Keratinocyte (primary cell): Measurements from ENCODE around the gene AMY2A. TPM values are rescaled to one million over a fixed set of nuclear protein-coding genes. Genes with fewer than 3 reads are reported as not detected.
"Not testable (repeated sequence)": the region's sequence is repeated elsewhere in the genome, so short reads cannot be mapped to it uniquely, and the experiment has no call there.

Experiments
- DNase-seq: peaks from one replicate; pipeline ENCODE4 v3.0.0-alpha.2; 2011; ENCODE audit warnings: low read depth, missing footprints, low spot score
- FAIRE-seq: peaks from 2 replicates; lab custom pipeline; 2011; peaks lifted over from hg19 to GRCh38; lab: Jason Lieb, UNC
- H2AFZ ChIP-seq: 2 replicates; pipeline ENCODE4 v1.6.0; 2012; ENCODE audit warnings: low read length, control low read depth, inconsistent platforms; ENCODE audit not compliant: control insufficient read depth
- H3K27ac ChIP-seq: 2 replicates; pipeline ENCODE4 v1.5.1; 2011; ENCODE audit warnings: low read length; ENCODE audit not compliant: control insufficient read depth, insufficient read depth
- H3K27me3 ChIP-seq: 3 replicates; pipeline ENCODE4 v1.6.0; 2011; ENCODE audit warnings: low read length; ENCODE audit not compliant: control insufficient read depth, insufficient read depth; ENCODE audit errors: extremely low read depth
- H3K36me3 ChIP-seq, 2 experiments: 2 replicates in 1 of 2; 3 replicates in 1 of 2; pipeline ENCODE4 v1.5.1; 2011; ENCODE audit warnings: low read length in 2 of 2, mild to moderate bottlenecking in 1 of 2; ENCODE audit not compliant: control insufficient read depth in 2 of 2, insufficient read depth in 2 of 2; ENCODE audit errors: extremely low read depth in 1 of 2
- H3K4me1 ChIP-seq: 3 replicates; pipeline ENCODE4 v1.5.1; 2011; ENCODE audit warnings: low read length; ENCODE audit not compliant: control insufficient read depth, insufficient read depth; ENCODE audit errors: extremely low read depth
- H3K4me2 ChIP-seq: 3 replicates; pipeline ENCODE4 v1.6.0; 2011; ENCODE audit warnings: low read depth, low read length; ENCODE audit not compliant: control insufficient read depth, insufficient read depth; ENCODE audit errors: extremely low read depth
- H3K4me3 ChIP-seq, 3 experiments: fragments of 200-600 bp in 1 of 3; sonication (generic) in 1 of 3; 2 replicates in 2 of 3; 3 replicates in 1 of 3; pipeline ENCODE4 v1.5.1; 2011 to 2016; ENCODE audit warnings: low read length in 3 of 3, mild to moderate bottlenecking in 3 of 3, control low read depth in 2 of 3, inconsistent platforms in 1 of 3, low read depth in 1 of 3, mixed read lengths in 1 of 3, mixed run types in 1 of 3, moderate library complexity in 1 of 3; ENCODE audit not compliant: control insufficient read depth in 2 of 3, insufficient read depth in 2 of 3; ENCODE audit errors: extremely low read depth in 1 of 3
- H3K79me2 ChIP-seq: 2 replicates; pipeline ENCODE4 v1.6.0; 2012; ENCODE audit warnings: low read length; ENCODE audit not compliant: control insufficient read depth, insufficient read depth
- H3K9ac ChIP-seq: 3 replicates; pipeline ENCODE4 v1.6.0; 2011; ENCODE audit warnings: low read length; ENCODE audit not compliant: control insufficient read depth, insufficient read depth; ENCODE audit errors: extremely low read depth
- H3K9me1 ChIP-seq: 3 replicates; pipeline ENCODE4 v1.6.0; 2011; ENCODE audit warnings: low read length; ENCODE audit not compliant: control insufficient read depth, insufficient read depth; ENCODE audit errors: extremely low read depth
- H3K9me3 ChIP-seq: 2 replicates; pipeline ENCODE4 v1.5.1; 2012; ENCODE audit warnings: low read depth, low read length; ENCODE audit not compliant: control insufficient read depth
- H4K20me1 ChIP-seq: 3 replicates; pipeline ENCODE4 v1.6.0; 2011; ENCODE audit warnings: low read length; ENCODE audit not compliant: control insufficient read depth, insufficient read depth; ENCODE audit errors: extremely low read depth
- dilution Hi-C: fragments of 300-500 bp; cut with MboI; formaldehyde crosslinking; loops from one replicate; pipeline ENCODE4 v1.7.0; 2020; ENCODE audit warnings: low sequenced_read_pairs; ENCODE audit not compliant: extremely low pct_ligation_motif_present
- polyA plus RNA-seq, 5 experiments: library from polyadenylated mRNA; depleted of rRNA in 3 of 5; stranded (reverse) in 3 of 5; stranded (forward) in 1 of 5; unstranded in 1 of 5; fragments of >200 nt; gene quantifications; 1 replicate in 1 of 5; 2 replicates in 3 of 5; 3 replicates in 1 of 5; pipeline versions ENCODE4 v1.2.1 to v1.2.3, GENCODE V29; 2011 to 2012; ENCODE audit warnings: missing spikeins in 2 of 5, low read depth in 1 of 5, low replicate concordance in 1 of 5
- small RNA-seq, 3 experiments: library from RNA; depleted of rRNA; stranded (forward); fragments of <200 nt; gene quantifications; one replicate each; pipeline ENCODE3, GENCODE V24; 2012; ENCODE audit warnings: low read depth in 3 of 3, low replicate concordance in 1 of 3; ENCODE audit not compliant: insufficient read length in 3 of 3

AMY2A gene
- polyA plus RNA-seq, 1 donor (not counting 4 experiments of a cell fraction or from before 2014, with no cell fraction given), result not detected

DNA sequence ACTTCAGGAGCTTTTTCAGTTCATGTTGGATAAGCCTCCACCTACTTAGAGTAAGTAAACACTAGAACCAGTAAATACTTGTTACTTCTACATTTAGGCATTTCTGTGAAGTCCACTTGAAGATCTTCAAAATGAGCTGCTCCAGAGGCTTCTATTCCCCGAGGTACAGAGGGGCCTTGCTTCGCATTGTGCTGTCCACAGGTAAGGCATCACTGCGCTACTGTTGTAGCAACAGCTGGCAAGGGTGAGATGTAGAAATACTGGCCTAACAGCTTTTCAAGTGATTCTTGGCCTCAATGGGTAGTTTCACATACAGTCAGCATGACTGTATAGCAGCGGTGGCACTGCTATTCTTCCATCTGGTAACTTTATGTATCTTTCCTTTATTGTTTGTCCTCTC, 33.7 kb downstream of the AMY2A start:
- H3K4me2 ChIP-seq, H3K4me1 ChIP-seq, DNase-seq, H3K79me2 ChIP-seq, H3K27me3 ChIP-seq, H3K9me3 ChIP-seq, H3K4me3 ChIP-seq, dilution Hi-C loops, H2AFZ ChIP-seq, FAIRE-seq, H3K9me1 ChIP-seq, H3K27ac ChIP-seq, H4K20me1 ChIP-seq, H3K9ac ChIP-seq, H3K36me3 ChIP-seq: not testable (repeated sequence)

DNA sequence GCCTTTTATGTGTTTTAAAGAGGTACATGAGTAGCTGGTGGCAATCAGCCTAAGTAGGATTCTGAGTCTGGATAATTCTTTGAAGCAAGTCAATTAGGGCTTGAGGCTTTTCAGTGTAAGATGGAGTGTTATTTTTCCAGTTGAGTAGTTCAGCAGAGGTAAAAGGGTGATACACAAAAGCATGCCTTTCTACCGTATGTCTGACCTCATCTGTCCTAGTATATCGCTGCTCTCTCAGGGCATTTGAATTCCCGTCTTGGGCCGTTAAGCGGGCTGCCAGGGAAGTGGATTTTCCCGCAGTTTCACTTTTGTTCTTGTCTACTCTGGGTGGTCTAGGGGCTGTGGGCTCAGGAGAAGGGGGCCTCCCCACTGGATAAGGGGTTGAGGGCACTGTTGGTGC, 36.9 kb downstream of the AMY2A start:
- H4K20me1 ChIP-seq, H3K9me1 ChIP-seq, dilution Hi-C loops, H2AFZ ChIP-seq, H3K79me2 ChIP-seq, H3K4me1 ChIP-seq, H3K4me3 ChIP-seq, H3K27ac ChIP-seq, H3K4me2 ChIP-seq, FAIRE-seq, H3K36me3 ChIP-seq, H3K9ac ChIP-seq, H3K27me3 ChIP-seq, DNase-seq, H3K9me3 ChIP-seq: not testable (repeated sequence)

DNA sequence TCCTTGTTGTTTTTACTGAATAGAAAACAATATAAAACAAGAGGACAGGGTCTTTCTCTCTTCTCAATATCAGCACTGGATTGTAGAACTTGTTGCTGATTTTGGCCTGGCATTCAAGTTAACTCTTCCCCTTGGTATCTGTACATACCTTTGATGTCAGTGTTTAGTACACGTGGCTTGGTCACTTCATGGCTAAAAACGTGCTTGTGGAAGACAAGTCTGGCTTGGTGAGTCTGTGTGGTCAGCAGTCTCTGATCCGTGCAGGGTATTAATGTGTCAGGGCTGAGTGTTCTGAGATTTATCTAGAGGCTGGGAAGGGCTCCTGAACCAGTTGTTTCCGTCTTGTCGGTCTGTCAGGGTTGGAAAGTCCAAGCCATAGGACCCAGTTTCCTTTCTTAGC, 38.2 kb downstream of the AMY2A start, which contains the start of gene AMY1A:
TSS of gene AMY1A (plus strand) at position 301 of the 400 bp plus-strand sequence. CDS start 571 bp downstream, outside the sequence.
- H3K27ac ChIP-seq, H3K27me3 ChIP-seq, H3K4me1 ChIP-seq, H4K20me1 ChIP-seq, H3K9me1 ChIP-seq, FAIRE-seq, H3K36me3 ChIP-seq, H2AFZ ChIP-seq, dilution Hi-C loops, DNase-seq, H3K9me3 ChIP-seq, H3K4me2 ChIP-seq, H3K79me2 ChIP-seq, H3K9ac ChIP-seq, H3K4me3 ChIP-seq: not testable (repeated sequence)

Small RNA genes lying within 50 kb of the gene (small RNA-seq; reads per million reads assigned to genes)
- gene AC105272.1, result 0 reads per million in 3 experiments

Other genes with a start within 250 kb of the AMY2A start
- 10.4 to 26.6 TPM (median 19.6 TPM) in 3 replicates for gene RNPC3, start 91.7 kb upstream of the AMY2A start, polyA plus RNA-seq
- 1.7 to 11.0 TPM (median 9.9 TPM) in 3 replicates for gene AMY2B, start 45.8 kb upstream of the AMY2A start, polyA plus RNA-seq
- gene AMY1A, start 38.3 kb downstream of the AMY2A start, polyA plus RNA-seq, result not detected in 3 replicates
- gene AMY1B, start 78.8 kb downstream of the AMY2A start, polyA plus RNA-seq, result not detected in 3 replicates
- not detected in 3 replicates for gene AMY1C, start 132.5 kb downstream of the AMY2A start, polyA plus RNA-seq